Thyroid gland (tissue), 4 donors: ENCODE measurements around the gene CA14.
A peak's percentile ranks its signal among the peaks of the same experiment; 100 is the strongest.

ENCODE experiments used
- POLR2A ChIP-seq, 2 donors: fragments of 450-650 bp; IDR thresholded peaks; one replicate each; pipeline ENCODE4 v1.6.1; 2017; ENCODE audit warnings: antibody characterized with exemption in 2 of 2, mild to moderate bottlenecking in 2 of 2, moderate library complexity in 1 of 2
- TF ChIP-seq, protein P1 (sequence below), 6 experiments: fragments of 200-600 bp in 3 of 6; fragments of 450-650 bp in 3 of 6; sonication (generic) in 3 of 6; IDR thresholded peaks; one replicate each; pipeline ENCODE4 v1.5.1; 2016 to 2019; ENCODE audit warnings: antibody characterized with exemption in 6 of 6, mild to moderate bottlenecking in 2 of 6, inconsistent platforms in 1 of 6, moderate library complexity in 1 of 6

DNA sequence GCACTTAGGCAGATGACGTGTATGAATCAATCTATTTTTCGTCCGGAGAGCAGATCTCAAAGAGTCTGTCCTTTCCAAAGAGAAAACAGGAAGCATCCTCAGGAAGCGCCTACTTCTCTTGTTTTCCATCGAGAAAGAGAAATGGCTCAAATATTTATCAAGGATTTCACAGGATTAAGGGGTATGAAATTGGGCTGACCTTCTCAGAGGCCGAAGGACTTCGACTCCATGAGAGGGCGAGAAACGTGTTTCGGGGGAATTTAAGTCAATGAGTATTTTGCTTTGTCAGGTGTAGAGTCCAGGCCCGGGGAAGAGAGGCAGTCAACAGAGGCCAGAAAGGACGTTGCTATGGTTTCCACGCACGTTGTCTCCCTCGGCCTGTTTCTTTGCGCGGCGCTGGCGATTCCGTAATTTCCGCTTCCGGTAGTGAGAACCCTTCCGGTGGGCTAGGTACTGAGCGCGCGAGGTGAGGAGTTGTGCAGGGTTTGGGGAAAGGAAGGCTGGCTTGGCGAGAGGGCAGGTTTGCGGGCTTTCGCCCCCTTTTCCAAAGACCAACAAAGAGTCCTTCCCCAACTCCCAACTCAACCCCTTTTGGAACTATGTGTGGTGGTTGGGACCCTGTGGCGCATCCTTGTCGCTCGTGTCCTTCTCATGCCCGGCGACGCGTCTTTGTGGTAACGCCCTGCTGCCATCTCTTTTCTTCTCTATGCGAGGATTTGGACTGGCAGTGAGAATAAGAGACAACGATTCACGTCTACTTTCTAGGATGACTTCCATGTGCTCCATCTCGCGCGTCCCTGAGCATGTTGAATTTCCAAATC is 36.1 kb downstream of the CA14 start, which contains the start of gene MRPS21:
- TF ChIP-seq, protein P1, sequence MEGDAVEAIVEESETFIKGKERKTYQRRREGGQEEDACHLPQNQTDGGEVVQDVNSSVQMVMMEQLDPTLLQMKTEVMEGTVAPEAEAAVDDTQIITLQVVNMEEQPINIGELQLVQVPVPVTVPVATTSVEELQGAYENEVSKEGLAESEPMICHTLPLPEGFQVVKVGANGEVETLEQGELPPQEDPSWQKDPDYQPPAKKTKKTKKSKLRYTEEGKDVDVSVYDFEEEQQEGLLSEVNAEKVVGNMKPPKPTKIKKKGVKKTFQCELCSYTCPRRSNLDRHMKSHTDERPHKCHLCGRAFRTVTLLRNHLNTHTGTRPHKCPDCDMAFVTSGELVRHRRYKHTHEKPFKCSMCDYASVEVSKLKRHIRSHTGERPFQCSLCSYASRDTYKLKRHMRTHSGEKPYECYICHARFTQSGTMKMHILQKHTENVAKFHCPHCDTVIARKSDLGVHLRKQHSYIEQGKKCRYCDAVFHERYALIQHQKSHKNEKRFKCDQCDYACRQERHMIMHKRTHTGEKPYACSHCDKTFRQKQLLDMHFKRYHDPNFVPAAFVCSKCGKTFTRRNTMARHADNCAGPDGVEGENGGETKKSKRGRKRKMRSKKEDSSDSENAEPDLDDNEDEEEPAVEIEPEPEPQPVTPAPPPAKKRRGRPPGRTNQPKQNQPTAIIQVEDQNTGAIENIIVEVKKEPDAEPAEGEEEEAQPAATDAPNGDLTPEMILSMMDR (IDR thresholded peaks at IDR 0.05), result peak in 1 of 6 experiments; percentile 4
- peak in 1 of 2 donors; percentile 77 for TF ChIP-seq POLR2A (IDR thresholded peaks at IDR 0.05)
